ENCODE results near the gene PTPN4.

PTPN4 gene

GRCh38 chr2:119871725-119872124 lies 112.0 kb downstream of the PTPN4 start:
- DNase-seq = no peak

- DNase-seq = no peak
These were observed 113.9 kb downstream of the PTPN4 start for GRCh38 chr2:119873350-119874315.

- DNase-seq = no peak
These were observed 119.8 kb downstream of the PTPN4 start for GRCh38 chr2:119879502-119879901.

GRCh38 chr2:119888680-119889079 lies 129.0 kb downstream of the PTPN4 start:
- no peak for DNase-seq

GRCh38 chr2:119897736-119898395 lies 138.1 kb downstream of the PTPN4 start:
- DNase-seq = no peak

- DNase-seq = no peak
These were observed 141.3 kb downstream of the PTPN4 start for GRCh38 chr2:119901013-119901412.

- DNase-seq = no peak
These were observed 150.8 kb downstream of the PTPN4 start for GRCh38 chr2:119910566-119910965.

- DNase-seq = no peak
These were observed 154.5 kb downstream of the PTPN4 start for GRCh38 chr2:119914266-119914665.

GRCh38 chr2:119921825-119922224 lies 162.1 kb downstream of the PTPN4 start:
- DNase-seq = no peak

- DNase-seq = no peak
These were observed 163.0 kb downstream of the PTPN4 start for GRCh38 chr2:119922699-119923098.

- no peak for DNase-seq
These were observed 169.8 kb downstream of the PTPN4 start for GRCh38 chr2:119929537-119929936.

- no peak for DNase-seq
These were observed 173.1 kb downstream of the PTPN4 start for GRCh38 chr2:119932809-119933208.

GRCh38 chr2:119934319-119934718 lies 174.6 kb downstream of the PTPN4 start:
- no peak for DNase-seq

- DNase-seq = no peak
These were observed 178.0 kb downstream of the PTPN4 start for GRCh38 chr2:119937680-119938079.

- DNase-seq = no peak
These were observed 180.2 kb downstream of the PTPN4 start for GRCh38 chr2:119939915-119940314.

- no peak for DNase-seq
These were observed 181.1 kb downstream of the PTPN4 start for GRCh38 chr2:119940856-119941255.

- DNase-seq = no peak
These were observed 181.7 kb downstream of the PTPN4 start for GRCh38 chr2:119941388-119941787.

- DNase-seq = no peak
These were observed 182.3 kb downstream of the PTPN4 start for GRCh38 chr2:119941981-119942513.

- DNase-seq = no peak
These were observed 183.3 kb downstream of the PTPN4 start for GRCh38 chr2:119943058-119943457.

GRCh38 chr2:119947535-119947934 lies 187.8 kb downstream of the PTPN4 start:
- no peak for DNase-seq

GRCh38 chr2:119950966-119951365 lies 191.2 kb downstream of the PTPN4 start:
- DNase-seq = no peak

- no peak for DNase-seq
These were observed 199.0 kb downstream of the PTPN4 start for GRCh38 chr2:119958670-119959268.

GRCh38 chr2:119960821-119961220 lies 201.1 kb downstream of the PTPN4 start:
- no peak for DNase-seq

Data from NCI-H1417 treated with DMSO at 0.1 percent for 48 hours (cell line).